AG08395 (cell line): ENCODE measurements around the gene SLIT2.

Experiments used
- DNase-seq: peaks from one replicate; pipeline ENCODE4 v3.0.0; 2012; ENCODE audit warnings: mixed read lengths, low spot score

Gene SLIT2

DNA sequence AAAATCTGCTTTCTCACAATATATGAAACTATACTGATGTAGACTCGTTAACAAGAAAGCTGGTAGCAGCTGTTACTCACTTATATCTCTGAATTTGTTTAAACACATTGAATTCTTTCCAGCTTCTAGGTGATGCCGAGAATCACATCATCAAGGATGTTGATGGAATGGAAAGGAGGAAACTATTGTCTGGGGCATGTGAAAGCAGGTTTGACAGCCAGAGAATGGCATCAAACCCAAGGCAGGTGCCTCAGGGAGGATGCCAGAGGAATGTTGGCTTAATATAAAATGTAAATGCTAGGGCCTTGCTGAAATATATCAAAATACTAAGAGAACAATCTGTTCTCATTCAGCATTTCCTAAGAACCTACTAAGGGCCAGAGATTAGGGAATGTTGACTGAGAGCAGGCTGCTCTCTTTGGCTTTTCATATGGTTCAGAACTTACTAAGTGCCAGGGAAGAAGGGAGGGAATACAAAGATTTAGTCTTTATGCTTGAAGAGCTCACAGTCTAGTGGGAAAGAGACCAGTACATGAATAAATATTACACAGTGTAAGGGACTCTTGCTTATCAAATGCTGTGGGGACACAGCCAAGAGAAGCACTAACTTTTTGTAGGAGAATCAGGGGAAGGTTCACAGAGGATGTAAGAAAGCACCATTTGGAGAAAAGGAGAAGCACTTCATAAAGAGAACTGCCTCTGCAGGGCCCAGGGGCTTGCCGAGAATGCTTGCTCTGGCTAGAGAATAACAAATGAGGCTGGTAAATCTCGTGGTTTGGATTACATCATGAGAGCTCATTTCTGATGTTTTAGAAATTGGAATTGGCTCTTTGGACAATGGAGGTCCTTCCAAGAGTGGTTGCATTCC lies 14.7 kb downstream of the SLIT2 start:
- peak; percentile 36 for DNase-seq

- no peak for DNase-seq
Measured at GRCh38 chr4:20268028-20268427, 16.3 kb downstream of the SLIT2 start.

DNA sequence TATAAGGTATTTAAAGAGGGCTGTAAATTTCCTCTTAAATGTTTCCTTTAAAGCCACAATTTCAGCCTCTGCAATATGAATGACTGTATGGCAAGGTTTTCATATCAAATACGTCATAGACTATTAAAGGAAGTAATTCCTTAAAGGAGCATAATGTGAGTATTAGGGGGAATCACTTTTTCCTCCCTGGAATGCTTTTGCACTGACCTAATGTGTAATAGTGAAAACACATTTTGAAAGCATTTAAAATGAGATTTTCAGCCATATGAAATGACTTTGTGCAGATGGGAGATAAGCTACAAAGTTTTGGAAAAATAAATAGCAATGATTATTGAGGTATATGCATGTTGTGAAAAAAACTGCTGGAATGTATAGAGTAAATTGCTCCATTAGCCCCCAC lies 17.6 kb downstream of the SLIT2 start:
- DNase-seq, result no peak

GRCh38 chr4:20271950-20272349 lies 20.2 kb downstream of the SLIT2 start:
- no peak for DNase-seq

GRCh38 chr4:20272411-20272872 lies 20.7 kb downstream of the SLIT2 start:
- DNase-seq, result no peak

GRCh38 chr4:20273793-20274192 lies 22.1 kb downstream of the SLIT2 start:
- no peak for DNase-seq

DNA sequence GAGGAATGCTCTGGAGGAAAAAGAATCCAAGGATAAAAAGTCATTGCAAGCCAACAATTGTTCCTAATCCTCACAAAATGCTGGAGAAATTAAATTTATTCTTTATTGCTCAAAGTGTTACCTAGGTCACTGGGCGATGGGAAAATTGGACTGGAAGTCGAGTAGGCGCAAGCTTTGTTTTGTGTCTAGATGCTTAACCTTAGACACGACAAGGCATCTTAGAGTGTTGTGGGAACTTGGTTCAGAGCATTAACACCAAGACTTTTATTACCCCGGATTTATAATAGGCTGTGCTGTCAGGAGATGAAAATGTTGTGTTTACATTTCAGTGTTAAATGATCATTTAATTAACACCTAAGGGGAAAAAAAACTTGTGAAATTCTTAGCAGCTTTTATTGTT lies 25.1 kb downstream of the SLIT2 start:
- DNase-seq, result no peak

- no peak for DNase-seq
Measured at GRCh38 chr4:20278195-20278594, 26.5 kb downstream of the SLIT2 start.

GRCh38 chr4:20279381-20279780 lies 27.7 kb downstream of the SLIT2 start:
- no peak for DNase-seq

DNA sequence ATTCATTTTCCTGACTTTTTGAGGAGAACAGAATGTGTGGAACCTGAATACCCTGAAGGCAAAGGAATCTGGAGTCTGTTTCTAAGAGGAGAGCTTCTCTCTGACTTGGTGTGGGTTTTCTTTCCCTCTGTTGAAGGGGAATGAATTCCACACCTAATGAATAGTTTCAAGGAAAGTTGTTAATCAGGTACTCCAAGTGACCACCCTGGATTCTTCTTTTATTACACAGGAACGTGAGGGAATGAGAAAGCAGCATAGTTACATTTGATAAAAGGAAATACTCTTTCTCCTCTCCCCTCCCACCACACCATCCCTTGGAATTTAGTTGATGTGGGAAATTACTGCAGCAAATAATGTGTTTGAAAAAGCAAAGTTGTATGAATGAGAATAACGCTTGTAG lies 29.7 kb downstream of the SLIT2 start:
- no peak for DNase-seq

- no peak for DNase-seq
Measured at GRCh38 chr4:20283039-20283438, 31.3 kb downstream of the SLIT2 start.

GRCh38 chr4:20284990-20285389 lies 33.3 kb downstream of the SLIT2 start:
- peak; percentile 23 for DNase-seq

DNA sequence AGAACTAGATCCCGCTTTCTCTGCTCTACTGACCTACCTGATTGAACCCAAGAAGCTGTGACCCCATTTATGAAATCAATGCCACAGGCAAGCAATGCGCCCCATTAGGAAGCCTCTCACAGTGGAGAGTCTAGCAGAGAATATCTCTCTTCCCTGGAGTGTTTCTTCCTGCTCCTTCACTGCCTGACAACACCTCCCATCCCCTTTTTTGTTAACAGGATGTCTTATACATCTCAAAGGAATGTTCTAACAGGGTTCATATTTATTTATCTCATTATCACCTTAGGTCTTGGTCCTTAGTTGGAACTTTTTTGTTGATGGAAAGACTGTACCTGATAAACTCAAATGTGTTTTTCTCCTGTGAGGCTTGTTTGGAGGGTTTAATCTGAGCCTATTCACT lies 35.5 kb downstream of the SLIT2 start:
- no peak for DNase-seq

GRCh38 chr4:20288047-20288650 lies 36.4 kb downstream of the SLIT2 start:
- DNase-seq, result peak; percentile 24

- peak; percentile 65 for DNase-seq
Measured at GRCh38 chr4:20288846-20289512, 37.3 kb downstream of the SLIT2 start.

DNA sequence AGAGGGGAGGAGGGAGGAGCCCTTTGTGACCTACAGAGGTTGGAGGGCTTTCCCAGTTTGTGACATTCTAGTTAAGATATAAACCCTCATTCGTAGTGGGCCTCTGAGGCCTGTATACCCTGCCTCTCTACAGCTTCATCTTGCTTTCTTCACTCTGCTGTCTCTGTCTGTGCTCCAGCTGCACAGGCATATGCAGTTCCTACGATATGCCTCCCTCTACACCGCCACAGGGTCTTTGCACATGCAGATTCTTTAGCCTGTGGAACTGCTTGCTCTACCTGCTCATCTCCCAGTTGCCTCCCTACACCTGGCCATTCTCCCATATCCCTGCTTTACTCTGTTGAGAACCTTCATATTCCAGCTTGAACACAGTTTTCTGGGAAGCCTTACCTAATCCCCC lies 38.1 kb downstream of the SLIT2 start:
- DNase-seq, result no peak

DNA sequence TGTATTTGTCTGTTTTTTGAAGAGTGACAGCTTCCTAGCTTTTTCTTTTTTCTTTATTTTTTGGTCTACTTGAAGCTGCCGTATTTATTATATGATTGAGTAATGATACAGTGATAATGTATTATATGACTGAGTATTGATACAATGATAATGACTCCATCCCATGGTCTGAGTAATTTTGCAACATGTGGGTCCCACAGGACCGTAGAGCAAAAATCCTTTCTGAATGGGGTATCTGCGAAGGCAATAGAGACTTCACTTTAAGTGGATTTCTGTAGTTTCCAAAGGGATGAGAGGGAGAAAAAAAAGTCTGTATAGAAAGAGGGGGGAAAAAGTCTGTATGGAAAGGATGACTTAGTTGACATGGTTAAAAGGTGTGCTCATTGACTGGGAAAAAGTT lies 41.0 kb downstream of the SLIT2 start:
- no peak for DNase-seq

GRCh38 chr4:20297261-20297660 lies 45.6 kb downstream of the SLIT2 start:
- peak; percentile 22 for DNase-seq

- DNase-seq, result no peak
Measured at GRCh38 chr4:20297783-20298182, 46.1 kb downstream of the SLIT2 start.

- no peak for DNase-seq
Measured at GRCh38 chr4:20298455-20298854, 46.8 kb downstream of the SLIT2 start.

DNA sequence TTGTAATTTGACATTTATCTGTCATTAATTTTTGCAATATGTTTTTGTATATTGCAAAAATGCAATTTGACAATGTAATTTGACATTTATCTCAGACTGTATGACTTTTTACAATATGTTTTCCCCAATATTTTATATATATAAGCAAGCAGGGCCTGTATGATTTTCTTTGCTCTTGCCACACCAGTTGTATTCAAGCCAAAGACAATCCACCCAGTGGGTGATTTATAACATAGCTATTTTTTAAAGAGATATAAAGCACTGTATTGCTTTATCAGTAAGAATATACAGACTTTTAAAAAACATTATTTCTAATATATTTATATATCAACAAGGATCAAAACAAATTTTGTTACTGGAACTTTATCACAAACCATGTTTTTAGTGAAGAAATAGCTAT lies 47.3 kb downstream of the SLIT2 start:
- DNase-seq, result no peak

- DNase-seq, result no peak
Measured at GRCh38 chr4:20299515-20299914, 47.8 kb downstream of the SLIT2 start.

- DNase-seq, result no peak
Measured at GRCh38 chr4:20301161-20301560, 49.5 kb downstream of the SLIT2 start.
